ENCODE measurements around the gene SORCS2. TPM values are rescaled to one million over a fixed set of nuclear protein-coding genes. Genes with fewer than 3 reads are reported as not detected.

SORCS2 gene
- total and polyA plus RNA-seq, 2 of the 8 experiments (the other 6 are each of a cell fraction or from before 2014, with no cell fraction given): 0.36 to 1.8 TPM

DNA sequence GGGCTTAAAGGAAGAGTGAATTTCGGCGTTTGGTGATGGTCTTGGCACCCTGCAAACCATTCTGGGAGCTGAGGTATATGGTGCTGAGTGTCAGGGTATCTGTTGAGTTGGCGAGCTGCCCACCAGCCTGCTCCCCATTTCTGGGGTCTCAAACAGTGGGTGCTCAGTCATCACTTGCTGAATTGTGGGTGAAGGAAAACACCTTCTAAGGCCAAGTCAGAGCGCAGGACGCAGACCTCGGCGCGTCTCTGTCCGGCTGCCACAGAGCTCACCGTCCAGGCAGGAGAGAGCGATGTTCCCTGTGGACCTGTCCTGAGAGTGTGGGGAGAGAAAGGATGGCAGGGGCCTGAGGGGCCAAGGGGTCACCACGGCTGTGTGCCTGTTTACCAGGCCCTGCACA is 111.2 kb downstream of the SORCS2 start:
- CTCF ChIA-PET (ENCODE audit: partially characterized antibody): interaction anchor here (0.7 to 2.3 kb wide), 5 partner anchors 30 to 147 kb away, joined by 3 to 8 read pairs (median 3); no protein-coding TSS in a partner anchor
- WGBS, 2 experiments (ENCODE audit: extremely low coverage in 1 of 2, insufficient coverage in 1 of 2, insufficient read length in 1 of 2, insufficient replicate concordance in 2 of 2, low coverage in 1 of 2, low lambda C conversion rate in 2 of 2, missing lambda C conversion rate in 1 of 2): 88% methylated on average over 12 of the region's 12 CpGs; no CpG with 5 or more reads in 1 of the 2 experiments
- H3K9me3 ChIP-seq (ENCODE audit: insufficient read depth in 2 of 2, low read depth in 1 of 2, low read length in 1 of 2): no peaks in the 10 kb centered on the region
- TF ChIP-seq MAFK (IDR thresholded peaks at IDR 0.05; ENCODE audit: low read depth, low read length) (no peak), SIX5 (IDR thresholded peaks at IDR 0.05; ENCODE audit: low read depth, low read length) (no peak), RAD21 (IDR thresholded peaks at IDR 0.05 in 1 of 2, conservative IDR thresholded peaks at IDR 0.05 in 1 of 2; ENCODE audit: low read depth in 2 of 2, low read length in 2 of 2) (no peak), SIN3A (conservative IDR thresholded peaks at IDR 0.05 in 1 of 2, IDR thresholded peaks at IDR 0.05 in 1 of 2; ENCODE audit: low read depth in 1 of 2, low read length in 2 of 2) (no peak), JUN (IDR thresholded peaks at IDR 0.05; ENCODE audit: low read depth, low read length) (no peak), RXRA (IDR thresholded peaks at IDR 0.05; ENCODE audit: insufficient read depth, low read depth, low read length) (no peak), KDM4A (IDR thresholded peaks at IDR 0.05; ENCODE audit: low read depth, low read length, severe bottlenecking) (no peak), CREB1 (IDR thresholded peaks at IDR 0.05) (no peak), SP4 (IDR thresholded peaks at IDR 0.05; ENCODE audit: low read length) (no peak), GABPA (IDR thresholded peaks at IDR 0.05; ENCODE audit: borderline replicate concordance, insufficient read depth, low read length) (no peak), JUND (IDR thresholded peaks at IDR 0.05; ENCODE audit: low read length) (no peak), TAF1 (IDR thresholded peaks at IDR 0.05; ENCODE audit: low read depth, low read length) (no peak), SIRT6 (IDR thresholded peaks at IDR 0.05; ENCODE audit: low read length) (no peak), EGR1 (IDR thresholded peaks at IDR 0.05; ENCODE audit: borderline replicate concordance, low read depth, low read length) (no peak)
- TF ChIP-seq, protein P1, sequence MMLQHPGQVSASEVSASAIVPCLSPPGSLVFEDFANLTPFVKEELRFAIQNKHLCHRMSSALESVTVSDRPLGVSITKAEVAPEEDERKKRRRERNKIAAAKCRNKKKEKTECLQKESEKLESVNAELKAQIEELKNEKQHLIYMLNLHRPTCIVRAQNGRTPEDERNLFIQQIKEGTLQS (IDR thresholded peaks at IDR 0.05; ENCODE audit: insufficient read depth, low read depth, low read length): no peak

More for the DNA sequence above, 111.2 kb downstream of the SORCS2 start:
- Histone ChIP-seq H3K4me1 (replicated peaks in 1 of 4; ENCODE audit: control insufficient read depth in 3 of 4, insufficient read depth in 4 of 4, low read length in 3 of 4) (no peaks in the 10 kb centered on the region; a peak in 1 of 7 replicates), H3K4ac (replicated peaks; ENCODE audit: insufficient read length, low read depth, low read length) (no peak overlapping the region), H3K27me3 (replicated peaks in 1 of 4; ENCODE audit: control insufficient read depth in 3 of 4, extremely low read depth in 1 of 4, insufficient read depth in 3 of 4, low read length in 3 of 4) (no peaks in the 10 kb centered on the region; a peak in 1 of 7 replicates), H3K56ac (replicated peaks; ENCODE audit: insufficient read length, low read depth, low read length) (no peak overlapping the region), H3K79me2 (ENCODE audit: control insufficient read depth in 1 of 2, insufficient read depth in 2 of 2, low read length in 2 of 2) (no peaks in the 10 kb centered on the region), H2BK12ac (ENCODE audit: low read depth, low read length) (no peak overlapping the region), H4K91ac (replicated peaks; ENCODE audit: insufficient read length, low read length) (no peak overlapping the region), H4K5ac (ENCODE audit: insufficient read length, low read depth, low read length) (no peak overlapping the region), H2AFZ (ENCODE audit: low read length) (no peak overlapping the region), H3K36me3 (ENCODE audit: control insufficient read depth in 2 of 4, insufficient read depth in 4 of 4, low read length in 3 of 4) (no peaks in the 10 kb centered on the region), H2BK5ac (ENCODE audit: low read depth, low read length) (no peak overlapping the region), H3K4me2 (ENCODE audit: insufficient read depth in 1 of 2, low read depth in 2 of 2, low read length in 2 of 2) (no peak overlapping the region), H4K8ac (ENCODE audit: extremely low read depth, insufficient read depth, low read length) (no peak overlapping the region), H3K27ac (ENCODE audit: low read depth, low read length) (no peak overlapping the region), H2BK120ac (replicated peaks; ENCODE audit: low read depth, low read length) (no peak overlapping the region), H3K9ac (replicated peaks in 1 of 4; ENCODE audit: extremely low read depth in 1 of 4, low read depth in 3 of 4, low read length in 3 of 4) (no peak overlapping the region), H3K4me3 (ENCODE audit: extremely low read depth in 1 of 4, insufficient read depth in 2 of 4, low read depth in 3 of 4, low read length in 4 of 4) (no peak overlapping the region), H3K18ac (ENCODE audit: extremely low read depth, low read length) (no peak overlapping the region), H2AK5ac (ENCODE audit: low read depth, low read length) (no peak overlapping the region), H3K23ac (ENCODE audit: insufficient read length) (no peak overlapping the region), H3K79me1 (ENCODE audit: low read depth, low read length) (no peaks in the 10 kb centered on the region; the same call in 1 of the 2 replicates), H3K14ac (ENCODE audit: insufficient read length) (no peak overlapping the region), H4K20me1 (replicated peaks in 1 of 2; ENCODE audit: control insufficient read depth in 1 of 2, insufficient read depth in 2 of 2, low read length in 2 of 2) (no peaks in the 10 kb centered on the region), H2BK15ac (ENCODE audit: low read length) (no peak overlapping the region), H2BK20ac (ENCODE audit: low read length) (no peak overlapping the region), H3K23me2 (ENCODE audit: low read depth, low read length) (no peaks in the 10 kb centered on the region)
- POLR2A ChIA-PET (ENCODE audit: partially characterized antibody): no interaction called here
- FAIRE-seq (no peak), DNase-seq (ENCODE audit: low read depth in 1 of 2, low spot score in 2 of 2) (no peak)
